Progenitor cell of endocrine pancreas (in vitro differentiated cells): Measurements from ENCODE around the gene RBFOX2. TPM values are rescaled to one million over a fixed set of nuclear protein-coding genes. Genes with fewer than 3 reads are reported as not detected.

Experiments used
- DNase-seq: peaks from one replicate; pipeline ENCODE4 v3.0.0; 2021; ENCODE audit warnings: low spot score; ENCODE audit not compliant: unreplicated experiment
- H3K27ac Mint-ChIP-seq: 2 replicates; pipeline ENCODE4 v1.8.0; 2021; ENCODE audit warnings: mild to moderate bottlenecking, moderate library complexity, mixed read lengths
- H3K27me3 Mint-ChIP-seq: 2 replicates; pipeline ENCODE4 v1.8.0; 2021; ENCODE audit warnings: mixed read lengths
- H3K36me3 Mint-ChIP-seq: 2 replicates; pipeline ENCODE4 v1.8.0; 2022; ENCODE audit warnings: mixed read lengths; ENCODE audit not compliant: insufficient read depth
- H3K4me1 Mint-ChIP-seq: 2 replicates; pipeline ENCODE4 v1.8.0; 2021; ENCODE audit warnings: low read depth, mixed read lengths
- H3K4me3 Mint-ChIP-seq: 2 replicates; pipeline ENCODE4 v1.8.0; 2021; ENCODE audit warnings: low read depth, mild to moderate bottlenecking, moderate library complexity, mixed read lengths
- H3K9me3 Mint-ChIP-seq: 2 replicates; pipeline ENCODE4 v1.8.0; 2021; ENCODE audit warnings: low read depth, mixed read lengths
- CTCF ChIP-seq: fragments of 200-600 bp; sonication (generic); IDR thresholded peaks from one replicate; pipeline ENCODE4 v1.5.0; 2021; ENCODE audit warnings: antibody characterized with exemption, mild to moderate bottlenecking; ENCODE audit not compliant: unreplicated experiment
- total RNA-seq: library from RNA; stranded (reverse); gene quantifications from 2 replicates; pipeline ENCODE4 v1.2.1, GENCODE V29; 2021

Gene RBFOX2
- total RNA-seq, 1 donor from 2014 or later: 140 TPM

GRCh38 chr22:35697142-35697541 is 331.5 kb downstream of the RBFOX2 start:
- no peak for DNase-seq
- Mint-ChIP-seq H3K9me3 (peaks cover 7% of the 10 kb centered on the region), H3K36me3 (no peaks in the 10 kb centered on the region), H3K4me1 (no peaks in the 10 kb centered on the region), H3K4me3 (no peak overlapping the region), H3K27me3 (peaks cover 21% of the 10 kb centered on the region), H3K27ac (no peak overlapping the region)
- TF ChIP-seq CTCF: no peak

GRCh38 chr22:35695202-35695601 is 333.4 kb downstream of the RBFOX2 start:
- DNase-seq: no peak
- Mint-ChIP-seq H3K4me1 (peaks cover 2% of the 10 kb centered on the region), H3K9me3 (peaks cover 10% of the 10 kb centered on the region), H3K27me3 (peaks cover 24% of the 10 kb centered on the region), H3K4me3 (no peak overlapping the region), H3K36me3 (no peaks in the 10 kb centered on the region), H3K27ac (no peak overlapping the region)
- TF ChIP-seq CTCF: no peak

GRCh38 chr22:35690001-35690400 is 338.6 kb downstream of the RBFOX2 start:
- Mint-ChIP-seq H3K36me3 (no peaks in the 10 kb centered on the region), H3K9me3 (peaks cover 5% of the 10 kb centered on the region), H3K27ac (no peak overlapping the region), H3K27me3 (peaks cover 17% of the 10 kb centered on the region), H3K4me3 (no peak overlapping the region), H3K4me1 (peaks cover 2% of the 10 kb centered on the region)
- no peak for TF ChIP-seq CTCF
- no peak for DNase-seq

DNA sequence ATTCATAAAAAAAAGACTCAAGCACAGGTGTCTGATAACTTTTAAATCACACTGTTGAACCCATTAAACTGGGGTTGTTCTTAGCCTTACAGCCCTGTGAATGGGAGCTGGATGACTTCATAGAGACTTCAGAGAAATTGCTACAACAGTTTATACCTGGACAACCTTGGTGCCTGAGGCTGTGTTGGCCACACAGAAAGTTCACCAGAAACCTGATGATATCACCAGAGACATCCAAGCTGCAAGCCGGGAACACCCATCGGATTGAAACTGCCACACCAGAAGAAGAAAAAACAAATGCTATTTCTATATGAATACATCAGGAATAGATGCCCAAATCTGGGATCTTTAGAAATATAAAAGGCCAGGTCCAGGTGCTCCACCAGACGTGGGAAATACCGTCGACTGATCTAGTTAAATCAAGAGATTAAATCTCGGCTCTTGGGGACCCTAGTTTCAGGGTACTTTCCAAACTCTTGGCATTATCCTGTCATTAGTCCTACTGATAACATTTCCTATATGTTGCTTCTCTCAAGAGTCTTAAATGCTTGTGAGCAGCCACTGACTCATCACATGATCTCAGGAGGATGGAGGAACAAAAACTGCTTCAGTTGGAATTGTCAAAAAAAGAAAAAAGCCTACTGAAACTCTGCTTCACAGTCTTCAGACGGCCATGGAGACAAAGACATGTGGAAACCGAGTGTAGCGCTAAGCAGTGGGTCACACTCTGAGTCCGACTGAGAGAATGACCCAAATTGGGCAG is 339.5 kb downstream of the RBFOX2 start:
- H3K27me3 Mint-ChIP-seq: peaks cover 16% of the 10 kb centered on the region
- TF ChIP-seq CTCF: no peak
- peaks cover 5% of the 10 kb centered on the region for H3K9me3 Mint-ChIP-seq
- H3K4me3 Mint-ChIP-seq: no peak overlapping the region
- no peak for DNase-seq
- no peaks in the 10 kb centered on the region for H3K36me3 Mint-ChIP-seq
- peaks cover 2% of the 10 kb centered on the region for H3K4me1 Mint-ChIP-seq
- H3K27ac Mint-ChIP-seq: no peak overlapping the region

Other genes with a start within 250 kb of the RBFOX2 start
- gene APOL3, start 131.9 kb upstream of the RBFOX2 start, total RNA-seq: not detected in 2 replicates
- not detected in 2 replicates for gene APOL4, start 173.0 kb upstream of the RBFOX2 start, total RNA-seq
- gene APOL2, start 210.7 kb upstream of the RBFOX2 start, total RNA-seq: 18.8 and 19.3 TPM in 2 replicates
- gene APOL1, start 224.3 kb upstream of the RBFOX2 start, total RNA-seq: 0.12 TPM in 1 of 2 replicates, not detected in the other